Measurements from ENCODE around the gene TMC5.
A peak's percentile ranks its signal among the peaks of the same experiment; 100 is the strongest.

The TMC5 gene

GRCh38 chr16:19379838-19380237 is 37.8 kb upstream of the TMC5 start:
- Histone ChIP-seq H3K27ac (ENCODE audit: low read depth, low read length) (no peak overlapping the region), H3F3A (ENCODE audit: control insufficient read depth, insufficient read depth) (no peaks in the 10 kb centered on the region), H3K79me2 (ENCODE audit: control insufficient read depth, low read length) (no peaks in the 10 kb centered on the region), H4K20me1 (ENCODE audit: control insufficient read depth, insufficient read depth, low read depth, low read length) (no peaks in the 10 kb centered on the region), H3K9me2 (replicated peaks; ENCODE audit: control insufficient read depth, low read length) (no peaks in the 10 kb centered on the region), H3K4me1 (ENCODE audit: control insufficient read depth, low read length) (peaks cover 9% of the 10 kb centered on the region), H3K4me2 (ENCODE audit: low read length) (peak overlapping the region; percentile 24), H3K27me3 (ENCODE audit: control insufficient read depth, low read length) (peaks cover 3% of the 10 kb centered on the region; the same call in 1 of the 2 replicates), H3K4me3 (ENCODE audit: low read length) (no peak overlapping the region), H3K36me3 (ENCODE audit: control insufficient read depth, low read length) (no peaks in the 10 kb centered on the region), H3K9me3 (ENCODE audit: control insufficient read depth, insufficient read depth, low read length) (no peaks in the 10 kb centered on the region)
- TF ChIP-seq CTCF (IDR thresholded peaks at IDR 0.05; ENCODE audit: low read depth, low read length, poor library complexity, severe bottlenecking) (no peak), EZH2phosphoT487 (IDR thresholded peaks at IDR 0.05; ENCODE audit: borderline replicate concordance, low read length) (no peak)

GRCh38 chr16:19380328-19380727 is 37.4 kb upstream of the TMC5 start:
- no peak for TF ChIP-seq EZH2phosphoT487 (IDR thresholded peaks at IDR 0.05; ENCODE audit: borderline replicate concordance, low read length)
- TF ChIP-seq CTCF (IDR thresholded peaks at IDR 0.05; ENCODE audit: low read depth, low read length, poor library complexity, severe bottlenecking): no peak
- Histone ChIP-seq H3F3A (ENCODE audit: control insufficient read depth, insufficient read depth) (no peaks in the 10 kb centered on the region), H3K9me2 (replicated peaks; ENCODE audit: control insufficient read depth, low read length) (no peaks in the 10 kb centered on the region), H3K79me2 (ENCODE audit: control insufficient read depth, low read length) (no peaks in the 10 kb centered on the region), H3K27me3 (ENCODE audit: control insufficient read depth, low read length) (peaks cover 5% of the 10 kb centered on the region; the same call in 1 of the 2 replicates), H3K4me2 (ENCODE audit: low read length) (peak overlapping the region; percentile 24), H3K27ac (ENCODE audit: low read depth, low read length) (no peak overlapping the region), H3K4me1 (ENCODE audit: control insufficient read depth, low read length) (peaks cover 9% of the 10 kb centered on the region), H4K20me1 (ENCODE audit: control insufficient read depth, insufficient read depth, low read depth, low read length) (no peaks in the 10 kb centered on the region), H3K4me3 (ENCODE audit: low read length) (no peak overlapping the region), H3K36me3 (ENCODE audit: control insufficient read depth, low read length) (no peaks in the 10 kb centered on the region), H3K9me3 (ENCODE audit: control insufficient read depth, insufficient read depth, low read length) (no peaks in the 10 kb centered on the region)

GRCh38 chr16:19382084-19382801 is 35.4 kb upstream of the TMC5 start:
- Histone ChIP-seq H3K9me3 (ENCODE audit: control insufficient read depth, insufficient read depth, low read length) (no peaks in the 10 kb centered on the region), H3K27me3 (ENCODE audit: control insufficient read depth, low read length) (peaks cover 7% of the 10 kb centered on the region; the same call in 1 of the 2 replicates), H3K27ac (ENCODE audit: low read depth, low read length) (no peak overlapping the region), H3K9me2 (replicated peaks; ENCODE audit: control insufficient read depth, low read length) (no peaks in the 10 kb centered on the region), H3K4me2 (ENCODE audit: low read length) (no peak overlapping the region), H4K20me1 (ENCODE audit: control insufficient read depth, insufficient read depth, low read depth, low read length) (no peaks in the 10 kb centered on the region), H3K36me3 (ENCODE audit: control insufficient read depth, low read length) (no peaks in the 10 kb centered on the region), H3K4me1 (ENCODE audit: control insufficient read depth, low read length) (peaks cover 9% of the 10 kb centered on the region), H3K79me2 (ENCODE audit: control insufficient read depth, low read length) (no peaks in the 10 kb centered on the region), H3K4me3 (ENCODE audit: low read length) (no peak overlapping the region), H3F3A (ENCODE audit: control insufficient read depth, insufficient read depth) (no peaks in the 10 kb centered on the region)
- no peak for TF ChIP-seq CTCF (IDR thresholded peaks at IDR 0.05; ENCODE audit: low read depth, low read length, poor library complexity, severe bottlenecking)
- TF ChIP-seq EZH2phosphoT487 (IDR thresholded peaks at IDR 0.05; ENCODE audit: borderline replicate concordance, low read length): no peak

Data from DOHH2 (cell line).